GM21528 (cell line): Measurements from ENCODE around the gene ZFHX3.

Experiments
- ATAC-seq: cut with Tn5 transposase; IDR thresholded peaks from one replicate; pipeline ENCODE4 v1.9.1; 2021; ENCODE audit warnings: mild to moderate bottlenecking, moderate library complexity; ENCODE audit not compliant: unreplicated experiment, low FRiP score

The ZFHX3 gene

DNA sequence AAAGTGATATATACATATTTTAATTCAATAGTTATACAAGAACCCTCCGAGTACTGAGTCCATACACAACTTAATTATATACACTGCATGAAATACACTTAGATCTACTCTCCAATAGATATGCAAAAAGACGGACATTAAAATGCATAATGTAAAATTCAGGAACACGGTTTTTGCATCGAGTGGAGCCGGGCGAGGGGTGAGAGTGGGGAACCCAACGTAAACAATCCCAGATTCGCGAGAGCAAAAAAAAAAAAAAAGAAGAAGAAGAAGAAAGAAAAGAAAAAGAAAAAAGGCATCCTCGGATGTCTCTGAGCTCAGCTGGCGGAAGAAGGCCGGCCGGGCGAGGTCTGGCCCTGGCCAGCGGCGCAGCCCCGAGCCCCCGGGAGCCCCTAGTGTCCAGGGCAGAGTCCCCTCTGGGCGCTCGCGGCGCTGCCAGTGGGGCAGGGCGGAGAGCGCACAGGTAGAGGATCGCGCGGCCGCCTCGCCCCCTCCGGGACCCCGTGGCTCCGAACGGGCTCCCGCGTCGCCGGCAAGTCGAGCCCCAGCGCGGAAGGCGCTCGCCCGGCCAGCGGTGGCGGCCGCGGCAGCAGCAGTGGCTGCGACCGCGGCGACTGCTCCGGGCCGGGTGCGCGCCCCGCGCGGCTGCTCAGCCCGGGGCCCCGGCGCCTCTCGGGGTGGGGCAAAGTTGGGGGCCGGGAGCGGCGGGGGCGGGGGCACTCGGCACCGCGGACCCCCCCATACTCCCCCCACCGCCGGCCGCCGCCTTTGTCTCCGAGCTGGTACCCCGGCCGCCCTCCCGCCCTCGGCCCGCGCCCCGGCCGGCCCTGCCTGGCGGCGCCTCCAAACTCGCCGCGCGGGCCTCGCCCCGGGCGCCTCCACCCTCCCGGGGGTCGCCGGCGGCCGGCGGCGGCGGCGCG lies 9.6 kb upstream of the ZFHX3 start:
- ATAC-seq = peak; percentile 45

DNA sequence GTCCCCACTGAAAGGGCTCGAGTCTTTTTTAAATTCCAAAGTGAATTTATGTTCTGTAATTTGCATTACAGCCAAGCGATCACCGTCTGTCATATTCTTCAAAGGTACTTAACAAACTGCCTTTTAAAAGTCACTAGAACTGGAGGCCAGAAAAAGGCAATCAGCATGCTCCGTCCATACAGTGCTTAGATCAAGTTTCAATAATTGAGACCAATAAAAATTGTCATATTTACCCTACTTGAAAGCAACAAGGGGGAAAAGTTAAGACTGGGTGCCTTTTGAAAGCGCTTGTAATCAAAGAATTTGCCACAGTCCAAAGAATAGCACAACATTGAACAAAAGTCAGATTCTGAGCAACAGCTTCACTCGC lies 9.0 kb upstream of the ZFHX3 start:
- ATAC-seq = no peak

DNA sequence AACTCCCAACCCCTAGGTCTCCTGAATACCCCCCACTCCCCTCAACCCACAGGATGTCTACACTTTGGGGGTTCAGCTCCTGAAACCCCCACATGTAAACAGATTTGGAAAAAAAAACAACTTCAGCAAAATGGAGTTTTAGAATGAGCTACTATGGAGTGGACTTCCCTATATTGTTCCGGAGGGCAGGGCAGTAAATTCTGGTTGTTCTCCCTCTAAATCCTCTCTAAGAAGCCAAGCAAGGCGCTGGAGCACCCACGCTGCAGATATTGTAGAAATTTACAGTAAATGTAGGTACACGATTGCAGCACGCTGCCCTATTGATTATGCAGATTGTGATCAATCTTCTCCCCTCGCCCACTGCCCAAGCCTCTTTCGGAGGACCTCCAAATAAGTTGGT lies 8.5 kb upstream of the ZFHX3 start:
- no peak for ATAC-seq

DNA sequence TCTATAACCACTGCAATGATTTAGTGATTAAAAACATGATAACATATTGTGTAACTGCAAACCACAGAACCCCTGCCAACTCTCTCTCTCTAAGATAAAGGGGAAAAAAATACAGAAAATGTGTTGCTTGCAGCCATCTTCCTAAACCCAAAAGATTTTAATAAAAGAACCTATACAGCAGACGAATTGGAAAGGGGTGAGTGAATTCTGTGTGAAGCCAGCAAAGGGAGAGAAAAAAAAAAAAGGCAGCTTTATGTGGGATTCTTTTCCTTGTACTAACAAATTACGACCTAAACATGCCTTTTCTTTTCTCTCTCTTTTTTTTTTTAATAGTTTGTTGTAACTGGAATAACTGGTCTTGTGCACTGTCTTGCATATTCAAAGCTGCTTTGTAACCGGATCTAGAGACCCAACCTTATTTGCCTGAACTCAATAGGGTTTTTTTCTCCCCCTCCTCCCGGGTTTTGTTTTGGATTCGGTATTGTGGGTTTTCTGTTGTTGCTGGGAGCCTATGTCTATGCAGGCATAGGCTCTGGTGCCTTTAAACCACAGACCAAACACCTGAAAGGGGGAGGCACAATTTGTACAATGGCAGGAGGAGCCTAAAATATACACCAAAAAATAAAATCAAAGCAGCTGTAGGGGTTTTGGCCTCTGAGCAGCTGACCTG lies 7.0 kb upstream of the ZFHX3 start:
- no peak for ATAC-seq

DNA sequence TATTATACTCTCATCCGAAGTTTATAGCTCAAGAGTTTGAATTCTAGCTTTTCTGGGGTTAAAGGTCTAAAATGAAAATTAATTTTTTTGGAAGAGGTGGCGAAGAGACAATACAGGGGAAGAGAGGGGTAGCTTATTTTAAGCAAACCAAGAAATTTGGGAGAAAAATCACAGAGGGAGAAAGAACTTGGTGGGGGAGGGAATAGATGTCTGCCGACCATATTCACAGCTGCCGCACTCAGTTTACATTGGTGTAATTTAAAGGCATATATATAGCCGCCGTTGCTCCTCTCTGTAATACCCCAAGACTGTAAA lies 6.5 kb upstream of the ZFHX3 start:
- ATAC-seq = no peak

DNA sequence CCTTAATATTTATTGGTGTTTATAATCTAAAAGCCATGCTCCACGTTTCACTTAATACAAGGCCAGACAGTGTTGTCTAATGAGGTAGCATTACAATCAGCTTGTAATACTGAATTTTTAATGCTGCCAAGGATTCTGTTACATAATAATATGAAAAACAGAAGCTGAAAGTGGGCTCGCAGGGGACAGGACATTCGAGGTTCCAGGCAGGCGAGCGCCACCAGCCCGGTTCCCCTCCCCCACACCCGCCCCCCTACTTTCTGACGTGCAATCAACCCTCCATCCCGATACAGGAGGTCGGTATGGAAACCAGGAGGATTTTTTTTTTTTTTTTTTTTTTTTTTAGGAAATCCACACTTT lies 6.2 kb upstream of the ZFHX3 start:
- ATAC-seq = no peak

DNA sequence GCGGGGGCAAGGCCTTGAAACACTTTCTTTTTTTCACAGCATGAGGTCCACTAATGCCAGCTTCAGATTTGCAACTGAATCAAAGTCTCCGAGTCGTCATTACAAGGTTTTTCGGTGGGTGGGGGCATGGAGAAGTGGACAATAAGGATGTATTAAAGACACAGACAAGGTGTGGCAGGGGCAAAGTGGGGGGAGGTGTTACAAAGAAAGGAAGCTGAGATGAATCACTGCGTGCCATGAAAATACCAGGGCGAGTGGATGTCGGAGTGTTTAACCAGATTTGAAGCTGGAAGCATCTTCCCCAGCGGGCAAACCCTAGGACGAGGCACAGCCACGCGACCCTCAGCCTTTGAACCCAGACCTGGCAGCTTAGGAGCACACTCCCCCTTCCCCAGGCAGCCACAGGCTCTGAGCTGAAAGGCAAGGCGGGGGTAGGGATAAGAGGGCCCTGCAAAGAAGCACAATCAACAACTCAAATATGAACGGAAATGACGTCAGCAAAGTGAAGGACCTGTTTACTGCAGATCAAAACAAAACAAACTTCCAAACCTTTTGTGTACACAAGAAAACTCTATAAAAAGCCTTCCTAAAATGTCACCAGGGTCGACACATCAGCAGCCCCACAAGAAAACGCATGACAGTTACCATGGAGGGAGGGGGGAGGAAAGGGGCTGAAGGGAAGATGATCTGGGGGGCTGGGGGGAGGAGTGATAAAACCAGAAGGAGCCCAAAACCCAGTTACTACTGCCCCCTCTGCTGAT lies 5.6 kb upstream of the ZFHX3 start:
- ATAC-seq = no peak

DNA sequence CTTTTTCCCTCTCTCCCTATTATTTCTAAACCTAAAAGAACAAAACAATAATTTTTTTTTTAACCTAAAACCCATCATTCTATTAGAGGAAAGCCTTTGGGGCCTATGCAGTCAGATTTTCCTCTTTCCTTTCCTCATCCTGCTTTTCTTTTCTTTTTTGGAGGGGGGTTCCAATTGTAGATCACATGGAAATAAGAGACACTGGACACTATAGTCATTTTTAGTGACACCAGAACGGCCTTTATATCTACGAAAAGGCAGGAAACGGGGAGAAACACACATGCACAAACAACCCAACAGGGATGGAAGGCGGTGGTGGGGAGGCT lies 5.1 kb upstream of the ZFHX3 start:
- no peak for ATAC-seq

DNA sequence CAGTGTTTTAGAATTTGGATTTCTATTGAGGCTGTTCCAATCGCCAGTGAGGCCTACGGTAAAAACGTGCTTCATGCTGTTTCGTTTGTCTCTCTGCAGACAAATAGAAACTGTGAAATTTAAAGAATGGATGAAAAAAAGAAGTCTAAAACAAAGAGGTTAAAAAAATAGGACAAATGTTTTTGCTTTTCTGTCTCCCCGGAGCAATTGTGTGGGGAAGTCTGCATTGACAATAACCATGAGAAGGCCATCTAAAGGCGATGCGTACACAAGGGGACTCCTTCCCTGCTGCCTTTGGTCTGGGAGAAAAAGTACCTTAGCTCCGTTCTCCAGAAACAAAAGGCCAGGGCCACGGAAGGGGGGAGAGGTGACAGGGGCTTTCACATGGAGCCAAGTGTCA lies 4.6 kb upstream of the ZFHX3 start:
- ATAC-seq = no peak

DNA sequence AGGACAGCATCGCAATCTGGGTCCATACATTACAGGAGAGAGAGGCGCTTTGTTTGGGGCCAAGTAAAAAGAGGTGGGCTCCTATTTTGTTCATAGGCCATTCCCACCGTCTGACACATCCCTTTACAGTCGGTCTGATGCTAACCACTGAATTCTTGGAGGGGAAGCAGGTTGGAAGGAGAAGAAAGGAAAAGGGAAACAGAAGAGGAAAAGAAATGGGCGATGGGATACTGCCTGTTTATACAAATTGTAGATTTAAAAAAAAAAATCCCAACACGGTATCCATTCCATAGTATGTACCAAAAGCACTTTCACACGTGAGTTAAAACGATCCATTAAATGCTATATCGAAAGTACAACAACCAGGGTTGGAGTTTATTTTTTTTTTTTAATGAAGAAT lies 4.0 kb upstream of the ZFHX3 start:
- no peak for ATAC-seq

DNA sequence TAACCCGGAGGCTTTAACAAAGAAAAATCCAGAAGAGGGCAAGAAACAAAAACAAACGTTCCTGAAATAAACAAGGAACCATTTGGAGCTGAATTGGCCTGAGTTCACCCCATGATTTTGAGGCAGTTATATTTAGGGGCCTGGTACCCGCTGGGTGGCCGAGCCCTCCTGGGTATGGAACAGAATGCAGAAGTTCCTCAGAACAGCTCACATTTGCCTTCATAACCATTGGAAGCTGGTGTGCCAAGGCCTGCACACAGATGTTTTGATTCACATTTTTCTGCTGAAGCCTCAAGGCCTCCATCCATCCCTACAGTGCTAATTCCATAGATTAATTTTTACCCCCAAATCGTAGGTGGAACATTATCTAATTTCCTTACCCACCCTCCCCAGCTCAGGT lies 3.3 kb upstream of the ZFHX3 start:
- no peak for ATAC-seq

DNA sequence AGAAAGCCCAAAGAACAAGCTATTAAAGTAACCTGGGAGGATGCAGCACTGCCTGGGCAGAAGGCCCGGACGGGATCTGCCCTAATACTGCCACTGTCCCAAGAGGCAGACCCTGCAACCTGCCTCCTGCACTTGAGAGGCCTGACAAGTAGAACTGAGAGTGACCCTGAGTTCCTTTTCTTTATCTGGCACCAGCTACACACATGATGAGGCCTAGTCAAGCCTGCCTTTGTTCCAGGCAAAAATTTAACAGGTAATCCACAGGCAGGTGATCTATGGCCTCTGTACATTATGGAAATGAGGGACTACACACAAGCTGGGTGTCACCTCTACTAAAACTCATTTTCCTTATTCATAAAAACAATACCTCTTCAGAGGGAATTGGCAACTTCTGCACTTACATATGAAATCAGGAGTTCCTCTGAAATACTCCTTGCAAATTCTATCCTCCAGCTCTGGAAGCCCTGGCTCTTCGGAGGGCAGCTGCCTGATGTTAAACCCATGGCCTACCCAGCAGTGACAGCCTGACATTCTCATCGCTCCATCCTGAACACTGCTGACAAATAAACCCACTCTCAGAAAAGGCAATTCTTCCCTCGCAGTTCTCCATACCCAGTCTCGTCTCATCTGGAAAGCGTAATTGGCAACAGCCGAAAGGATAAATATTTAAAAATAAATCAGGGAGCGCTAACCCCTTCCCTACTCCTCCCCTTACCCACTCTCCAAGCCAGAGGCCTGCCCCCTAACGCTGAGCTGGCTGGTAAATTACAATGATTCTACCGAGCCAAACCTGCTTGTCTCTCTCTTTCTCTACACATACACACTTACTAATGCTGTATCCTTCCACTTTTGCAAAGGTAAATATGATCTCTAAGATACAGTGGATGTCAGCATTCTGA lies 2.5 kb upstream of the ZFHX3 start:
- no peak for ATAC-seq

DNA sequence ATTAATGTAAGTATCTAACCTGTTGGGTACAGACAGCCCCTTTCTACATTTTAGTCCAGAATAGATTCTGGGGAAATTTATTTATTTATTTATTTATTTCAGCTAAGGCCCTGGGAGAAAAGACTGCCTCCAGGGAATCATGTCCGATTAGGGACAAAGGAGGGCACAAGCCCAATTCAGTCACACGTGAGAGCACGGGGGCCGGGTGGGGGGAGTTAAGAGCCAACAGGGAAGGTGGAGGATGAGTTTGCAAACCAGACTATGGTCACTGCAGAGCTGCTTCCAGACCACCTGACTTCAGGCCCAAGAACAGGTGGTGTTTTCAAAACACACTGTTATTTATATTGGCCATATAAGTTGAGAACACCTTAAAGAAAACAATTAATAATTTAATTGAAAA lies 1.6 kb upstream of the ZFHX3 start:
- no peak for ATAC-seq

DNA sequence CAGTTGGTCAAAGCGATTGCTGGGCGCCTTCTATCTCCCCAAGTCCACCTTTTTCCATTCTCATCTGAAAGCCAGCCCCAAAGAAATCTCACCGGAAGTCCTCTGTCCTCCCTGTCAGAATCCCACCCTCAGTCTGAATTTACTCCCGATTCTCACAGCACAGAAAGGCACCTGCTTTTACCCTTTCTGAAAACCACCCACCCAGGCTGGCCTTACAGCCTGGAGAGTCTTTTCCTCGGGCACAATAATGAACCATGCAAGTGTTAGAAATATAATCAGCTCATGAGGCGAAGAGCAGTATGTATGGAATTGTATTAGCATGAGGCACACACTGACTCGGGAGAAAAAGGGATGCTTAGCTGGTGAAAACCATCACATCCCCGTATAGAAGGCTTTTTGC lies 1.2 kb upstream of the ZFHX3 start:
- ATAC-seq = no peak

DNA sequence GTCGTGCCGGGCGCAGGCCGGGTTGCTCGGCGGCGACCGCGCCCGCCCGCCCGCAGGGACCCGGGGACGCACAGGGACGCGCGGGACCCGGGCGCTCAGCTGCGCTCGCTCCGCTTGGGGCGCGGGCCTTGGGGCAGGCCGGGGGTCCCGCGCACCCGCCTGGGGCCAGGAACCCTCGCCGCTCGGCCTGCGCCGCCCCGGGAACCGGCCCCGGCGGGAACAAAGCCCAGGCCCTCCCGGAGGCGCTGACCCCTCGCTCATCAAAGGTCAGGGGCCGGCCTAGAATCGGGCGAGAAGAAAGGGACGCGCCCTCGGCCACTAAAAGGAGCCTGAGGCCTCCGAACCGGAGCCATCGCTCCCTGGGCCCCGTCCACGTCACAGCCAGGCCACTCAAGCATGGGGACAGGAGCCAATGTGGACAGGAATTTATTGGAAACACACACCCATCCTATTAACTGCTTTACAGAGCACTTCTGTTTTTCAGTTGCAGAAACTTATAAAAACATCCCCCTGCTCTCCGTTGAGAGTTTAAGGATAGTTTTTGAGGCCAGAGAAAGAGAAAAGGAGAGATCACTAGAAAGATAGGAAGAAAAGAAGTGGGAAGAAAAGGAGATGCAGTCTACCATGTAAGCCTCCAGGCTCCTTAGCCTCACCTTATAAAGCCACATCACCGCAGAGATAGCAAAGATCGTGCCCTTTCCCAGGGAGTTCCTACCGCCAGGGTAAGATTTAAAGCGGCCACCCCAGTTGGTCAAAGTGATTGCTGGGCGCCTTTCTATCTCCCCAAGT lies 558 bp upstream of the ZFHX3 start:
- ATAC-seq = peak; percentile 21

DNA sequence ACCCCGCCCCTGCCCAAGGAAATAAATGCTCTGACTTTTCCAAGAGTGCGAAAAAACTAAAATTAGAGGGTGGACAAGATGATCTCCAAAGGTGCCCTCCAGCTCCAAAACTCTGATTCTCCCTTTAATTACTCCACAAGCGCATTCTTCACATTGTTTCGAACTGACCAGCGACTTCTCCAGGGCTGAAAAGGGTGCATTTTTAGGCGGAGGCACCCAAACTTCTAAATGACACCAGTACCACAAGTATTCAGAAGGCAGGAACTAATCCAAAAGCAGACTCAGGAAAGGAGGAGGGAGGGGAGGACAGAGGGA lies 750 bp downstream of the ZFHX3 start:
- no peak for ATAC-seq

DNA sequence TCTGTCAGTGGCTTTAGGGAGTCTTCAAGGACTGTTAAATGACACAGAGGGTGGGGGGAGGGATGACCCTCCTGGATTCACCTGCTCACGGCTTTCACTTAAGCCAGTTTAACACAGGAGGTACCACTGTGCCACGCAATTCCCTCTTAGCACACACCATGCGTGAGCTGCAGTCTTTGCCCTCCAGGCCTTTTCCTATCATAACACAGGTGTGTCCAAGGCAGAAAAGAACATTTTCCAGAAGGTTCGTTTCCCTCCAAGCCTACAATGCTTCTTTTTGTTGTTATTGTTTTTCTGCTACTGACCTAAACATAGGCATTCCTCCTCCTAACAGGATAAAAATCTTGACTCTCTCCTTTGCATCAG lies 1.1 kb downstream of the ZFHX3 start:
- ATAC-seq = no peak

DNA sequence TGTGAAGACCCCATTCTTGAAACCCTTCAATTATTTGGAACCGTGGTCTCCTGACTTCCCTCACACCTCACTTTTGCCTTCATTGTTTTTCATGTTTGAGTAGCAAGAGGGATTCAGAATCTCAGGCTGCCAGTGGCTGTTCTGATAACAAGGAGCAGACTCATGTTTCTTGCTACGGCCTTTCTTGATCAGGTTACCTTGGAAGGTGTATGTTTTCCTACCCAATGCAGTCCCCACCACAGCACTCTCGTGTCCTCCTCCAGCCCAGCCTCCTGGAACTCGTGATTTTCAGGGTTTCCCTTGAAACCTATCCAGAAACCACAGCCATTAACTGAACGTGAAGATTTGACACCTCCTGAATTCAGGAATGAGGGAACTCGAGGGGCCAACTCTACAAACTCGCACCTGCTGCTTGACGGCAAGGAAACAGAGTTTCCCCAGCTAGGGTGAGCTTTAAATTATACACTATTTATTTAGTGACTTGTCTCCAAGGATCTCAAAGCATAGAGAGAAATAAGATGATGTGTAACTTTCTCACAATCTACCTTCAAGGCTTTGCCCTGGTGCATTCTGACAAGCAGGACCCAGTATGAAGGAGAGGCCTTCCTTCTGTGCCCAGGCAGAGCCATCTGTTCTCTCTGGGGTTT lies 1.6 kb downstream of the ZFHX3 start:
- ATAC-seq = no peak

DNA sequence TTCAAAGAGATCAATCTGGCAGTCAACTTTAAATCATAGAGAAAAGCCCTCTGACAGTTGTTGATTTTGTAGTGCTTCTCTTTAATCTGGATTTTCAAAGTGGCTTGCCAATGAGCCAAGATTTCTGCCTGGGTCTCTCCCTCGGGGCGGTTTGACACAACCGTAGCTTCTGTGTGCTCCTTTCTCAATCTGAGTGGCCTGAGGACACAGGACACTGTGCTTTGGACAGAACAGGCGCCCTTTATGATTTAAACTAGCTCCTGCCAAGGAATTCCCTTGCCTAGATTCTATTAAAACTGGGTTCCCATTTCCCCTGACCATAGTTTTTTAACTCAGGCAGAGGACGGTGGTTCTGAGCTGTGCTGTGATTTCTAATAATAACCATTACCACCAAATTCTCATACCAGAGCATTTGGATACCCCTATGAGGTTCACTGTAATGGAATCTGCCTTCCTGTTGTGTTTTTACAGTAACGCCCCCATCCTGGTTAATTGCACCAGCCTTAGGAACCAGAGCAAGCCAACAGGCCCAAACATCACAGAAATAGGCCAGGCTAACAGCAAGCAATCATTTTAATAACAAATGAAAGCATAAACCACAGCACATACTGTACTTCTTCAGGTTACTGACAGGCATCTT lies 4.0 kb downstream of the ZFHX3 start:
- no peak for ATAC-seq
